ENCODE data around the gene ASH1L. TPM values are rescaled to one million over a fixed set of nuclear protein-coding genes. Genes with fewer than 3 reads are reported as not detected.
"Not testable (repeated sequence)": the region's sequence is repeated elsewhere in the genome, so short reads cannot be mapped to it uniquely, and the experiment has no call there.

ASH1L gene
- total RNA-seq, 1 experiment from 2014 or later, result 71.8 TPM

DNA sequence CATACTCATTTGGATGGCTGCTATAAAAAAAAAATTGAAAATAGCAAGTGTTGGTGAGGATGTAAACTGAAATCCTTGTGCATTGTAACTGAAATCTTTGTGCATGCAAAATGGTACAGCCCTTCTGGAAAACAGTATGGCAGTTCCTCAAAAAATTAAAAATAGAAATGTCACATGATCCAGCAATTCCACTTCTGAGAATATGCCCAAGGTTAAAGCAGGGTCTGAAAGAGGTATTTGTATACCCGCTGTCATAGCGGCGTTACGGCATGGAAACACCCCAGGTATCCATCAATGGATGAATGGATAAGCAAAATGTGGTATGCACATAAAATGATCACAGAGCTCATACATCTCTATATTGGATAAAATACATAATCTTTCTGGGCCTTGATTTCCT lies 125.2 kb downstream of the ASH1L start:
- no peaks in the 10 kb centered on the region for H3K27me3 Mint-ChIP-seq (ENCODE audit: unreplicated experiment)
- H3K36me3 Mint-ChIP-seq (ENCODE audit: insufficient read depth, unreplicated experiment), result peaks cover 22% of the 10 kb centered on the region
- H3K27ac Mint-ChIP-seq (ENCODE audit: unreplicated experiment), result no peak overlapping the region
- no peak overlapping the region for H3K4me3 Mint-ChIP-seq (ENCODE audit: low read depth, unreplicated experiment)
- H3K9me3 Mint-ChIP-seq (ENCODE audit: low read depth, unreplicated experiment), result no peaks in the 10 kb centered on the region
- no peaks in the 10 kb centered on the region for H3K4me1 Mint-ChIP-seq (ENCODE audit: low read depth, unreplicated experiment)
- TF ChIP-seq, protein P1, sequence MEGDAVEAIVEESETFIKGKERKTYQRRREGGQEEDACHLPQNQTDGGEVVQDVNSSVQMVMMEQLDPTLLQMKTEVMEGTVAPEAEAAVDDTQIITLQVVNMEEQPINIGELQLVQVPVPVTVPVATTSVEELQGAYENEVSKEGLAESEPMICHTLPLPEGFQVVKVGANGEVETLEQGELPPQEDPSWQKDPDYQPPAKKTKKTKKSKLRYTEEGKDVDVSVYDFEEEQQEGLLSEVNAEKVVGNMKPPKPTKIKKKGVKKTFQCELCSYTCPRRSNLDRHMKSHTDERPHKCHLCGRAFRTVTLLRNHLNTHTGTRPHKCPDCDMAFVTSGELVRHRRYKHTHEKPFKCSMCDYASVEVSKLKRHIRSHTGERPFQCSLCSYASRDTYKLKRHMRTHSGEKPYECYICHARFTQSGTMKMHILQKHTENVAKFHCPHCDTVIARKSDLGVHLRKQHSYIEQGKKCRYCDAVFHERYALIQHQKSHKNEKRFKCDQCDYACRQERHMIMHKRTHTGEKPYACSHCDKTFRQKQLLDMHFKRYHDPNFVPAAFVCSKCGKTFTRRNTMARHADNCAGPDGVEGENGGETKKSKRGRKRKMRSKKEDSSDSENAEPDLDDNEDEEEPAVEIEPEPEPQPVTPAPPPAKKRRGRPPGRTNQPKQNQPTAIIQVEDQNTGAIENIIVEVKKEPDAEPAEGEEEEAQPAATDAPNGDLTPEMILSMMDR (IDR thresholded peaks at IDR 0.05; ENCODE audit: unreplicated experiment), result no peak
- BruUV-seq (replicated peaks), result no TSS peak
- no peak for DNase-seq
- CTCF ChIA-PET, result interaction anchor here (1.4 kb wide), 1 partner anchor 18 kb away, joined by 3 read pairs; no protein-coding TSS in a partner anchor
- intact Hi-C loops (cut with micrococcal nuclease; ENCODE audit: unreplicated experiment), result no loop called here

DNA sequence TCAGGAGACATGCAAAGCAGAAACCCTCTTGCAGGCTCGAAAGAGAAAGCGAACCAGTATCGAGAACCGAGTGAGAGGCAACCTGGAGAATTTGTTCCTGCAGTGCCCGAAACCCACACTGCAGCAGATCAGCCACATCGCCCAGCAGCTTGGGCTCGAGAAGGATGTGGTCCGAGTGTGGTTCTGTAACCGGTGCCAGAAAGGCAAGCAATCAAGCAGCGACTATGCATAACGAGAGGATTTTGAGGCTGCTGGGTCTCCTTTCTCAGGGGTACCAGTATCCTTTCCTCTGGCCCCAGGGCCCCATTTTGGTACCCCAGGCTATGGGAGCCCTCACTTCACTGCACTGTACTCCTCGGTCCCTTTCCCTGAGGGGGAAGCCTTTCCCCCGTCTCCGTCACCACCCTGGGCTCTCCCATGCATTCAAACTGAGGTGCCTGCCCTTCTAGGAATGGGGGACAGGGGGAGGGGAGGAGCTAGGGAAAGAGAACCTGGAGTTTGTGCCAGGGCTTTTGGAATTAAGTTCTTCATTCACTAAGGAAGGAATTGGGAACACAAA lies 128.7 kb downstream of the ASH1L start:
- H3K9me3 Mint-ChIP-seq (ENCODE audit: low read depth, unreplicated experiment); intact Hi-C loops (cut with micrococcal nuclease; ENCODE audit: unreplicated experiment); H3K4me1 Mint-ChIP-seq (ENCODE audit: low read depth, unreplicated experiment); H3K4me3 Mint-ChIP-seq (ENCODE audit: low read depth, unreplicated experiment); H3K27me3 Mint-ChIP-seq (ENCODE audit: unreplicated experiment); CTCF ChIA-PET; BruUV-seq (replicated peaks); DNase-seq; H3K27ac Mint-ChIP-seq (ENCODE audit: unreplicated experiment): not testable (repeated sequence)
- peaks cover 21% of the 10 kb centered on the region for H3K36me3 Mint-ChIP-seq (ENCODE audit: insufficient read depth, unreplicated experiment)

DNA sequence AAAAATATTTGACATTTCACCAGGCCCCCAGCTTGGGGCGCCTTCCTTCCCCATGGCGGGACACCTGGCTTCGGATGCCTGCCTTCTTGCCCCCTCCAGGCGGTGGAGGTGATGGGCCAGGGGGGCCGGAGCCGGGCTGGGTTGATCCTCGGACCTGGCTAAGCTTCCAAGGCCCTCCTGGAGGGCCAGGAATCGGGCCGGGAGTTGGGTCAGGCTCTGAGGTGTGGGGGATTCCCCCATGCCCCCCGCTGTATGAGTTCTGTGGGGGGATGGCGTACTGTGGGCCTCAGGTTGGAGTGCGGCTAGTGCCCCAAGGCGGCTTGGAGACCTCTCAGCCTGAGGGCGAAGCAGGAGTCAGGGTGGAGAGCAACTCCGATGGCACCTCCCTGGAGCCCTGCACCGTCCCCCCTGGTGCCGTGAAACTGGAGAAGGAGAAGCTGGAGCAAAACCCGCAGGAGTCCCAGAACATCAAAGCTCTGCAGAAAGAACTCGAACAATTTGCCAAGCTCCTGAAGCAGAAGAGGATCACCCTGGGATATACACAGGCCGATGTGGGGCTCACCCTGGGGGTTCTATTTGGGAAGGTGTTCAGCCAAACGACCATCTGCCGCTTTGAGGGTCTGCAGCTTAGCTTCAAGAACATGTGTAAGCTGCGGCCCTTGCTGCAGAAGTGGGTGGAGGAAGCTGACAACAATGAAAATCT lies 129.3 kb downstream of the ASH1L start:
- CTCF ChIA-PET, result interaction anchor here (0.6 kb wide), 1 partner anchor 161 kb away, joined by 4 read pairs; no protein-coding TSS in a partner anchor
- H3K4me1 Mint-ChIP-seq (ENCODE audit: low read depth, unreplicated experiment); BruUV-seq (replicated peaks); H3K9me3 Mint-ChIP-seq (ENCODE audit: low read depth, unreplicated experiment); H3K4me3 Mint-ChIP-seq (ENCODE audit: low read depth, unreplicated experiment); H3K27ac Mint-ChIP-seq (ENCODE audit: unreplicated experiment); DNase-seq; H3K27me3 Mint-ChIP-seq (ENCODE audit: unreplicated experiment); intact Hi-C loops (cut with micrococcal nuclease; ENCODE audit: unreplicated experiment): not testable (repeated sequence)
- peaks cover 19% of the 10 kb centered on the region for H3K36me3 Mint-ChIP-seq (ENCODE audit: insufficient read depth, unreplicated experiment)

DNA sequence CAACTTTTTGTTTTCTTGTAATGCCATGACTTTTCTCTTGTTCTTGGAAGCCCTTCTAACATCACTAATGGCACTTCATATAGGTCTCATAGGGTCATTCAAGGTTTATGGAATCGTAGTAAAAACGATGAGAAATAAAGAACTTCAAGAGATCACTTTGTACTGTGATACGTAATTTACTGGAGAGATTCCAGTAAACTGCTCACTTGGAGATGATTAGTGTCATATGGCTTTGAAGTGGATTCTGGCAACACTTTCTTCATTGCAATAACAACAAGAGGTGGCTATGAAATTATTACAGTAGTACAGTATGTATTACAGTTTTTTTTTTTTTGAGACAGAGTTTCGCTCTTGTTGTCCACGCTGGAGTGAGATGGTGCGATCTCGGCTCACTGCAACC lies 138.5 kb downstream of the ASH1L start:
- H3K4me1 Mint-ChIP-seq (ENCODE audit: low read depth, unreplicated experiment), result no peaks in the 10 kb centered on the region
- BruUV-seq (replicated peaks), result no TSS peak
- no peaks in the 10 kb centered on the region for H3K9me3 Mint-ChIP-seq (ENCODE audit: low read depth, unreplicated experiment)
- H3K36me3 Mint-ChIP-seq (ENCODE audit: insufficient read depth, unreplicated experiment), result peaks cover 23% of the 10 kb centered on the region
- no peak overlapping the region for H3K4me3 Mint-ChIP-seq (ENCODE audit: low read depth, unreplicated experiment)
- TF ChIP-seq, protein P1 (IDR thresholded peaks at IDR 0.05; ENCODE audit: unreplicated experiment), result no peak
- H3K27ac Mint-ChIP-seq (ENCODE audit: unreplicated experiment), result no peak overlapping the region
- CTCF ChIA-PET, result no interaction called here
- intact Hi-C loops (cut with micrococcal nuclease; ENCODE audit: unreplicated experiment), result no loop called here
- no peak for DNase-seq
- H3K27me3 Mint-ChIP-seq (ENCODE audit: unreplicated experiment), result no peaks in the 10 kb centered on the region

DNA sequence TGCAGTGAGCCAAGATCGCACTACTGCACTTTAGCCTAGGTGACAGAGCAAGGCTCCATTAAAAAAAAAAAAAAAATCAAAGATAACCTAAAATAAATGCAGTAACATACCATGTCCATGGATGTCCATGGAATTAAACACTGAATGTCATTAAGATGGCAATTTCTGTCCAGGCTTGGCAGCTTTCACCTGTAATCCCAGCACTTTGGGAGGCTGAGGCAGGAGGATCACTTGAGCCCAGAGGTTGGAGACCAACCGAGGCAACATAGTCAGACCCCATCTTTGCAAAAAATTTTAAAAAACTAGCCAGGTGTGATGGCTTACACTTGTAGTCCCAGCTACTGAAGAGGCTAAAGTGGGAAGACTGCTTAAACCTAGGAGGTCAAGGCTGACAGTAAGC lies 141.8 kb downstream of the ASH1L start:
- intact Hi-C loops (cut with micrococcal nuclease; ENCODE audit: unreplicated experiment), result no loop called here
- H3K27me3 Mint-ChIP-seq (ENCODE audit: unreplicated experiment), result no peaks in the 10 kb centered on the region
- no peak for DNase-seq
- H3K4me3 Mint-ChIP-seq (ENCODE audit: low read depth, unreplicated experiment), result no peak overlapping the region
- H3K4me1 Mint-ChIP-seq (ENCODE audit: low read depth, unreplicated experiment), result no peaks in the 10 kb centered on the region
- TF ChIP-seq, protein P1 (IDR thresholded peaks at IDR 0.05; ENCODE audit: unreplicated experiment), result no peak
- no peaks in the 10 kb centered on the region for H3K9me3 Mint-ChIP-seq (ENCODE audit: low read depth, unreplicated experiment)
- no TSS peak for BruUV-seq (replicated peaks)
- peaks cover 29% of the 10 kb centered on the region for H3K36me3 Mint-ChIP-seq (ENCODE audit: insufficient read depth, unreplicated experiment)
- H3K27ac Mint-ChIP-seq (ENCODE audit: unreplicated experiment), result no peak overlapping the region
- CTCF ChIA-PET, result interaction anchor here (0.7 kb wide), 1 partner anchor 97 kb away, joined by 3 read pairs; no protein-coding TSS in a partner anchor

DNA sequence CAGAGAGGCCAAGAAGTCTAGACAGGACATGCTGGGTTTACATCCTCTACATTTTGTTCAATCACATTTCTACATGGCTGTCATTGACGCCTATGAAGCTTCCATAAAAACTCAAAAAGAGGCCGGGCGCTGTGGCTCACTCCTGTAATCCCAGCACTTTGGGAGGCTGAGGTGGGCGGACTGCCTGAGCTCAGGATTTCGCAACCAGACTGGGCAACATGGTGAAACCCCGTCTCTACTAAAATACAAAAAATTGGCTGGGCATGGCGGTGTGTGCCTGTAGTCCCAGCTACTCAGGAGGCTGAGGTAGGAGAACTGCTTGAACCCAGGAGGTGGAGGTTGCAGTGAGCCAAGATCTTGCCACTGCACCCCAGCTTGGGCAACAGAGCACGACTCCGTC lies 150.8 kb downstream of the ASH1L start:
- H3K27ac Mint-ChIP-seq (ENCODE audit: unreplicated experiment); BruUV-seq (replicated peaks); intact Hi-C loops (cut with micrococcal nuclease; ENCODE audit: unreplicated experiment); H3K4me1 Mint-ChIP-seq (ENCODE audit: low read depth, unreplicated experiment); H3K27me3 Mint-ChIP-seq (ENCODE audit: unreplicated experiment); H3K4me3 Mint-ChIP-seq (ENCODE audit: low read depth, unreplicated experiment); H3K9me3 Mint-ChIP-seq (ENCODE audit: low read depth, unreplicated experiment); DNase-seq: not testable (repeated sequence)
- peaks cover 31% of the 10 kb centered on the region for H3K36me3 Mint-ChIP-seq (ENCODE audit: insufficient read depth, unreplicated experiment)
- CTCF ChIA-PET, result interaction anchor here (0.6 kb wide), 1 partner anchor 639 kb away, joined by 3 read pairs; no protein-coding TSS in a partner anchor
